GM12801 (cell line): ENCODE measurements around the gene CHST5.

ENCODE experiments used
- CTCF ChIP-seq: IDR thresholded peaks from one replicate; pipeline ENCODE4 v1.5.1; 2011; ENCODE audit warnings: control low read depth; ENCODE audit not compliant: insufficient read length; ENCODE audit errors: extremely low read depth

CHST5 gene

GRCh38 chr16:75546293-75546692 is 10.4 kb upstream of the CHST5 start:
- no peak for TF ChIP-seq CTCF

GRCh38 chr16:75541236-75541635 is 5.3 kb upstream of the CHST5 start:
- no peak for TF ChIP-seq CTCF

- no peak for TF ChIP-seq CTCF
Observed at GRCh38 chr16:75537776-75538175, 1.9 kb upstream of the CHST5 start.

- no peak for TF ChIP-seq CTCF
Observed at GRCh38 chr16:75535211-75535843, 581 bp downstream of the CHST5 start.

GRCh38 chr16:75534560-75535205 is 1.2 kb downstream of the CHST5 start:
- TF ChIP-seq CTCF: no peak

GRCh38 chr16:75532791-75533190 is 3.1 kb downstream of the CHST5 start:
- TF ChIP-seq CTCF: no peak

GRCh38 chr16:75532142-75532765 is 3.7 kb downstream of the CHST5 start:
- TF ChIP-seq CTCF: no peak
